ENCODE results near the gene PPP3CA. TPM values are rescaled to one million over a fixed set of nuclear protein-coding genes. Genes with fewer than 3 reads are reported as not detected.
"Not testable (repeated sequence)": the region's sequence is repeated elsewhere in the genome, so short reads cannot be mapped to it uniquely, and the experiment has no call there.

Gene PPP3CA
- total RNA-seq, 2 donors from 2014 or later = 22.0 to 25.7 TPM

- DNase-seq = no peak
- ATAC-seq = no peak
- intact Hi-C loops (cut with DNase I) = no loop called here
These were observed 332.9 kb downstream of the PPP3CA start for GRCh38 chr4:101014417-101014816.

- intact Hi-C loops (cut with DNase I) = no loop called here
- DNase-seq = no peak
These were observed 336.3 kb downstream of the PPP3CA start for GRCh38 chr4:101010987-101011386.

GRCh38 chr4:101009471-101009870, 337.9 kb downstream of the PPP3CA start:
- intact Hi-C loops (cut with DNase I) = no loop called here
- no peak for ATAC-seq
- DNase-seq = no peak

More at GRCh38 chr4:101010987-101011386, 336.3 kb downstream of the PPP3CA start:
- ATAC-seq = no peak

GRCh38 chr4:101008503-101008902, 338.8 kb downstream of the PPP3CA start:
- DNase-seq (no peak), ATAC-seq (no peak)
- intact Hi-C loops (cut with DNase I) = no loop called here

- intact Hi-C loops (cut with DNase I) = no loop called here
- no peak for ATAC-seq
- DNase-seq = no peak
These were observed 341.7 kb downstream of the PPP3CA start for GRCh38 chr4:101005659-101006058.

GRCh38 chr4:101000496-101000895, 346.8 kb downstream of the PPP3CA start:
- intact Hi-C loops (cut with DNase I) = no loop called here
- no peak for ATAC-seq
- no peak for DNase-seq

GRCh38 chr4:100995671-100996070, 351.7 kb downstream of the PPP3CA start:
- ATAC-seq (no peak), DNase-seq (no peak)
- intact Hi-C loops (cut with DNase I) = no loop called here

- ATAC-seq; intact Hi-C loops (cut with DNase I); DNase-seq: not testable (repeated sequence)
These were observed 352.3 kb downstream of the PPP3CA start for GRCh38 chr4:100995002-100995401.

- intact Hi-C loops (cut with DNase I); ATAC-seq; DNase-seq: not testable (repeated sequence)
These were observed 355.8 kb downstream of the PPP3CA start for GRCh38 chr4:100991332-100992069.

GRCh38 chr4:100989401-100989800, 357.9 kb downstream of the PPP3CA start:
- DNase-seq (no peak), ATAC-seq (no peak)
- intact Hi-C loops (cut with DNase I) = no loop called here

GRCh38 chr4:100988876-100989275, 358.4 kb downstream of the PPP3CA start:
- DNase-seq = no peak
- ATAC-seq = no peak
- intact Hi-C loops (cut with DNase I) = no loop called here

GRCh38 chr4:100986360-100986868, 360.9 kb downstream of the PPP3CA start:
- no peak for ATAC-seq

GRCh38 chr4:100985576-100985975, 361.8 kb downstream of the PPP3CA start:
- no peak for ATAC-seq
- DNase-seq = no peak
- intact Hi-C loops (cut with DNase I) = no loop called here

More at GRCh38 chr4:100986360-100986868, 360.9 kb downstream of the PPP3CA start:
- no peak for DNase-seq
- intact Hi-C loops (cut with DNase I) = no loop called here

- intact Hi-C loops (cut with DNase I) = no loop called here
- DNase-seq = no peak
- ATAC-seq = peak in 1 of 2 donors; percentile 46
These were observed 362.4 kb downstream of the PPP3CA start for GRCh38 chr4:100984901-100985300.

- ATAC-seq = no peak
- DNase-seq = no peak
- intact Hi-C loops (cut with DNase I) = no loop called here
These were observed 363.9 kb downstream of the PPP3CA start for GRCh38 chr4:100983426-100983825.

GRCh38 chr4:100982345-100982744, 365.0 kb downstream of the PPP3CA start:
- ATAC-seq (no peak), DNase-seq (no peak)

GRCh38 chr4:100981447-100982204, 365.7 kb downstream of the PPP3CA start:
- peak; percentile 45 to 81 for ATAC-seq
- intact Hi-C loops (cut with DNase I) = no loop called here
- no peak for DNase-seq

More at GRCh38 chr4:100982345-100982744, 365.0 kb downstream of the PPP3CA start:
- intact Hi-C loops (cut with DNase I) = no loop called here

GRCh38 chr4:100979736-100980135, 367.6 kb downstream of the PPP3CA start:
- ATAC-seq (no peak), DNase-seq (no peak)
- intact Hi-C loops (cut with DNase I) = no loop called here

- DNase-seq = no peak
- ATAC-seq = peak; percentile 51 to 72
- intact Hi-C loops (cut with DNase I) = no loop called here
These were observed 369.5 kb downstream of the PPP3CA start for GRCh38 chr4:100977746-100978397.

GRCh38 chr4:100977274-100977673, 370.1 kb downstream of the PPP3CA start:
- intact Hi-C loops (cut with DNase I) = no loop called here
- DNase-seq = no peak
- ATAC-seq = no peak

Data from left cardiac atrium (tissue), 4 donors.